Activated naive CD4-positive, alpha-beta T cell treated with anti-CD3 and anti-CD28 coated beads, Interleukin-2, amount 10 ng/mL, durations not matched to agents 7 days and 5 days (primary cell): ENCODE results near the gene SLC19A3.
"Not testable (repeated sequence)": the region's sequence is repeated elsewhere in the genome, so short reads cannot be mapped to it uniquely, and the experiment has no call there.

Experiments
- CTCF ChIA-PET: fragments of 350-600 bp; sonication (Branson Sonifier 250); formaldehyde crosslinking; loops from one replicate; lab custom pipeline; 2021; ENCODE audit warnings: antibody characterized with exemption; lab: Charles Lee
- DNase-seq: peaks from one replicate; pipeline ENCODE4 v3.0.0-alpha.2; 2020
- H3K27ac Mint-ChIP-seq: one replicate; pipeline ENCODE4 v1.8.0; 2021; ENCODE audit warnings: mild to moderate bottlenecking, moderate library complexity, mixed read lengths
- H3K27me3 Mint-ChIP-seq: one replicate; pipeline ENCODE4 v1.8.0; 2021; ENCODE audit warnings: mild to moderate bottlenecking, mixed read lengths
- H3K36me3 Mint-ChIP-seq: one replicate; pipeline ENCODE4 v1.8.0; 2021; ENCODE audit warnings: mixed read lengths
- H3K4me1 Mint-ChIP-seq: one replicate; pipeline ENCODE4 v1.8.0; 2021; ENCODE audit warnings: mixed read lengths
- H3K4me3 Mint-ChIP-seq: one replicate; pipeline ENCODE4 v1.8.0; 2021; ENCODE audit warnings: mild to moderate bottlenecking, moderate library complexity, mixed read lengths
- H3K9me3 Mint-ChIP-seq: one replicate; pipeline ENCODE4 v1.8.0; 2021; ENCODE audit warnings: mixed read lengths

Gene SLC19A3

GRCh38 chr2:227673620-227674019, 44.2 kb downstream of the SLC19A3 start:
- H3K27me3 Mint-ChIP-seq, H3K9me3 Mint-ChIP-seq, CTCF ChIA-PET, H3K4me1 Mint-ChIP-seq, DNase-seq, H3K36me3 Mint-ChIP-seq, H3K27ac Mint-ChIP-seq, H3K4me3 Mint-ChIP-seq: not testable (repeated sequence)

GRCh38 chr2:227671170-227671905, 46.5 kb downstream of the SLC19A3 start:
- no peak for DNase-seq
- H3K27ac Mint-ChIP-seq, result no peak overlapping the region
- H3K4me1 Mint-ChIP-seq, result no peaks in the 10 kb centered on the region
- H3K27me3 Mint-ChIP-seq, result peaks cover 5% of the 10 kb centered on the region
- no peak overlapping the region for H3K4me3 Mint-ChIP-seq
- no peaks in the 10 kb centered on the region for H3K9me3 Mint-ChIP-seq
- no peaks in the 10 kb centered on the region for H3K36me3 Mint-ChIP-seq
- CTCF ChIA-PET, result interaction anchor here (1.6 to 2.1 kb wide), 2 partner anchors 13 kb away, joined by 5 to 6 read pairs; no protein-coding TSS in a partner anchor

- H3K27me3 Mint-ChIP-seq, H3K4me3 Mint-ChIP-seq, CTCF ChIA-PET: not testable (repeated sequence)
Measured at GRCh38 chr2:227666631-227667170, 51.1 kb downstream of the SLC19A3 start, which contains the start of gene SCYGR5. Gene SCYGR5, plus strand, starts transcription at chr2:227666804. Its CDS starts 0 bp downstream, at chr2:227666804.

GRCh38 chr2:227665189-227665940, 52.5 kb downstream of the SLC19A3 start:
- Mint-ChIP-seq H3K9me3 (no peaks in the 10 kb centered on the region), H3K36me3 (no peaks in the 10 kb centered on the region), H3K27me3 (peaks cover 3% of the 10 kb centered on the region), H3K4me1 (no peaks in the 10 kb centered on the region), H3K27ac (no peak overlapping the region), H3K4me3 (no peak overlapping the region)
- DNase-seq, result no peak
- CTCF ChIA-PET, result no interaction called here

More at GRCh38 chr2:227666631-227667170, 51.1 kb downstream of the SLC19A3 start, which contains the start of gene SCYGR5:
- not testable (repeated sequence) for H3K27ac Mint-ChIP-seq, DNase-seq, H3K9me3 Mint-ChIP-seq, H3K36me3 Mint-ChIP-seq, H3K4me1 Mint-ChIP-seq

- Mint-ChIP-seq H3K27ac (no peak overlapping the region), H3K36me3 (no peaks in the 10 kb centered on the region), H3K4me1 (no peaks in the 10 kb centered on the region), H3K9me3 (no peaks in the 10 kb centered on the region), H3K27me3 (peaks cover 3% of the 10 kb centered on the region), H3K4me3 (no peak overlapping the region)
- no peak for DNase-seq
- CTCF ChIA-PET, result no interaction called here
Measured at GRCh38 chr2:227661827-227662226, 56.0 kb downstream of the SLC19A3 start.

- no peak for DNase-seq
- Mint-ChIP-seq H3K4me1 (no peaks in the 10 kb centered on the region), H3K36me3 (no peaks in the 10 kb centered on the region), H3K9me3 (no peaks in the 10 kb centered on the region), H3K27me3 (peaks cover 3% of the 10 kb centered on the region), H3K4me3 (no peak overlapping the region), H3K27ac (no peak overlapping the region)
- CTCF ChIA-PET, result no interaction called here
Measured at GRCh38 chr2:227661025-227661649, 56.7 kb downstream of the SLC19A3 start.

GRCh38 chr2:227657199-227657845, 60.5 kb downstream of the SLC19A3 start:
- CTCF ChIA-PET, result interaction anchor here (0.7 to 4.6 kb wide), 12 partner anchors 11 to 233 kb away, joined by 3 to 42 read pairs (median 6); no protein-coding TSS in a partner anchor
- H3K27ac Mint-ChIP-seq, result no peak overlapping the region
- H3K4me3 Mint-ChIP-seq, result no peak overlapping the region
- no peak for DNase-seq
- no peaks in the 10 kb centered on the region for H3K4me1 Mint-ChIP-seq
- no peaks in the 10 kb centered on the region for H3K27me3 Mint-ChIP-seq
- no peaks in the 10 kb centered on the region for H3K36me3 Mint-ChIP-seq
- no peaks in the 10 kb centered on the region for H3K9me3 Mint-ChIP-seq

- no peaks in the 10 kb centered on the region for H3K4me1 Mint-ChIP-seq
- DNase-seq, result no peak
Measured at GRCh38 chr2:227655454-227655853, 62.4 kb downstream of the SLC19A3 start.

GRCh38 chr2:227654426-227654825, 63.4 kb downstream of the SLC19A3 start:
- H3K4me1 Mint-ChIP-seq, result no peaks in the 10 kb centered on the region
- CTCF ChIA-PET, result no interaction called here

More at GRCh38 chr2:227655454-227655853, 62.4 kb downstream of the SLC19A3 start:
- H3K36me3 Mint-ChIP-seq, result no peaks in the 10 kb centered on the region
- H3K27me3 Mint-ChIP-seq, result no peaks in the 10 kb centered on the region
- CTCF ChIA-PET, result no interaction called here
- no peak overlapping the region for H3K27ac Mint-ChIP-seq
- H3K4me3 Mint-ChIP-seq, result no peak overlapping the region
- no peaks in the 10 kb centered on the region for H3K9me3 Mint-ChIP-seq

GRCh38 chr2:227653419-227653818, 64.4 kb downstream of the SLC19A3 start:
- Mint-ChIP-seq H3K27ac (no peak overlapping the region), H3K36me3 (no peaks in the 10 kb centered on the region), H3K27me3 (no peaks in the 10 kb centered on the region), H3K4me1 (no peaks in the 10 kb centered on the region), H3K9me3 (no peaks in the 10 kb centered on the region), H3K4me3 (no peak overlapping the region)
- CTCF ChIA-PET, result no interaction called here
- DNase-seq, result no peak

More at GRCh38 chr2:227654426-227654825, 63.4 kb downstream of the SLC19A3 start:
- Mint-ChIP-seq H3K9me3 (no peaks in the 10 kb centered on the region), H3K36me3 (no peaks in the 10 kb centered on the region), H3K4me3 (no peak overlapping the region), H3K27me3 (no peaks in the 10 kb centered on the region), H3K27ac (no peak overlapping the region)
- DNase-seq, result no peak

- H3K4me1 Mint-ChIP-seq, result no peaks in the 10 kb centered on the region
- CTCF ChIA-PET, result interaction anchor here (0.7 to 1.2 kb wide), 3 partner anchors 164 to 389 kb away, joined by 3 read pairs; no protein-coding TSS in a partner anchor
- no peak overlapping the region for H3K4me3 Mint-ChIP-seq
- no peaks in the 10 kb centered on the region for H3K36me3 Mint-ChIP-seq
- no peak overlapping the region for H3K27ac Mint-ChIP-seq
- H3K9me3 Mint-ChIP-seq, result no peaks in the 10 kb centered on the region
- DNase-seq, result no peak
- peaks cover 5% of the 10 kb centered on the region for H3K27me3 Mint-ChIP-seq
Measured at GRCh38 chr2:227643990-227644551, 73.8 kb downstream of the SLC19A3 start.

GRCh38 chr2:227642656-227643055, 75.2 kb downstream of the SLC19A3 start:
- no peaks in the 10 kb centered on the region for H3K9me3 Mint-ChIP-seq
- peaks cover 5% of the 10 kb centered on the region for H3K27me3 Mint-ChIP-seq
- H3K36me3 Mint-ChIP-seq, result no peaks in the 10 kb centered on the region
- H3K4me3 Mint-ChIP-seq, result no peak overlapping the region
- H3K4me1 Mint-ChIP-seq, result no peaks in the 10 kb centered on the region
- DNase-seq, result no peak
- CTCF ChIA-PET, result no interaction called here
- H3K27ac Mint-ChIP-seq, result no peak overlapping the region

- Mint-ChIP-seq H3K27ac (no peak overlapping the region), H3K36me3 (no peaks in the 10 kb centered on the region), H3K9me3 (no peaks in the 10 kb centered on the region), H3K27me3 (peaks cover 9% of the 10 kb centered on the region), H3K4me1 (no peaks in the 10 kb centered on the region), H3K4me3 (no peak overlapping the region)
- CTCF ChIA-PET, result no interaction called here
- no peak for DNase-seq
Measured at GRCh38 chr2:227634201-227634600, 83.6 kb downstream of the SLC19A3 start.
